ENCODE data around the gene PVALEF.
"Not testable (repeated sequence)": the region's sequence is repeated elsewhere in the genome, so short reads cannot be mapped to it uniquely, and the experiment has no call there.

The PVALEF gene

GRCh38 chr17:81142301-81143199, 22.8 kb upstream of the PVALEF start:
- intact Hi-C loops (cut with DNase I) = loop anchor here (1.0 to 5.0 kb wide), 3 partner anchors 47 to 100 kb away; no protein-coding TSS in a partner anchor
- DNase-seq = peak in 9 of 10 donors; percentile 72 to 97 (median 85)

- intact Hi-C loops (cut with DNase I) = loop anchor here (5.0 kb wide), 1 partner anchor 99 kb away; no protein-coding TSS in a partner anchor
- DNase-seq = no peak
Measured at GRCh38 chr17:81143200-81143527, 22.1 kb upstream of the PVALEF start.

GRCh38 chr17:81143717-81144422, 21.4 kb upstream of the PVALEF start:
- no peak for DNase-seq

GRCh38 chr17:81144423-81144781, 20.9 kb upstream of the PVALEF start:
- DNase-seq = peak in 1 of 10 donors; percentile 86
- intact Hi-C loops (cut with DNase I) = loop anchor here (5.0 kb wide), 1 partner anchor 98 kb away; no protein-coding TSS in a partner anchor

More at GRCh38 chr17:81143717-81144422, 21.4 kb upstream of the PVALEF start:
- intact Hi-C loops (cut with DNase I) = loop anchor here (5.0 kb wide), 1 partner anchor 98 kb away; no protein-coding TSS in a partner anchor

- intact Hi-C loops (cut with DNase I); DNase-seq: not testable (repeated sequence)
Measured at GRCh38 chr17:81146208-81146607, 19.1 kb upstream of the PVALEF start.

GRCh38 chr17:81147701-81148100, 17.6 kb upstream of the PVALEF start:
- DNase-seq = no peak
- intact Hi-C loops (cut with DNase I) = no loop called here

- DNase-seq = no peak
- intact Hi-C loops (cut with DNase I) = no loop called here
Measured at GRCh38 chr17:81148571-81148970, 16.7 kb upstream of the PVALEF start.

GRCh38 chr17:81148986-81149533, 16.2 kb upstream of the PVALEF start:
- intact Hi-C loops (cut with DNase I) = no loop called here
- no peak for DNase-seq

GRCh38 chr17:81150377-81151077, 14.8 kb upstream of the PVALEF start:
- intact Hi-C loops (cut with DNase I) = no loop called here
- DNase-seq = peak in 1 of 10 donors; percentile 75

- DNase-seq = peak in 1 of 10 donors; percentile 79
- intact Hi-C loops (cut with DNase I) = no loop called here
Measured at GRCh38 chr17:81151278-81151677, 14.0 kb upstream of the PVALEF start.

- DNase-seq = peak in 1 of 10 donors; percentile 54
- intact Hi-C loops (cut with DNase I) = no loop called here
Measured at GRCh38 chr17:81152288-81152828, 12.9 kb upstream of the PVALEF start.

GRCh38 chr17:81153340-81153803, 11.9 kb upstream of the PVALEF start:
- DNase-seq = peak in 8 of 10 donors; percentile 48 to 96 (median 73)

GRCh38 chr17:81154016-81154415, 11.3 kb upstream of the PVALEF start:
- peak in 1 of 10 donors; percentile 83 for DNase-seq
- intact Hi-C loops (cut with DNase I) = not testable (repeated sequence)

More at GRCh38 chr17:81153340-81153803, 11.9 kb upstream of the PVALEF start:
- intact Hi-C loops (cut with DNase I) = no loop called here

GRCh38 chr17:81154961-81155360, 10.3 kb upstream of the PVALEF start:
- peak in 1 of 10 donors; percentile 80 for DNase-seq
- intact Hi-C loops (cut with DNase I) = no loop called here

- intact Hi-C loops (cut with DNase I) = no loop called here
- DNase-seq = peak in 1 of 10 donors; percentile 83
Measured at GRCh38 chr17:81156866-81157805, 8.2 kb upstream of the PVALEF start.

GRCh38 chr17:81157848-81158687, 7.2 kb upstream of the PVALEF start:
- intact Hi-C loops (cut with DNase I) = no loop called here
- peak in 1 of 10 donors; percentile 84 for DNase-seq

- peak in 1 of 10 donors; percentile 77 for DNase-seq
- intact Hi-C loops (cut with DNase I) = no loop called here
Measured at GRCh38 chr17:81158688-81159590, 6.4 kb upstream of the PVALEF start.

Measured in posterior cingulate gyrus (tissue), 11 donors.